HG02981 (cell line): Measurements from ENCODE around the gene SLC22A3.

Experiments used
- ATAC-seq: cut with Tn5 transposase; IDR thresholded peaks from one replicate; pipeline ENCODE4 v1.9.1; 2021; ENCODE audit warnings: mild to moderate bottlenecking, moderate library complexity; ENCODE audit not compliant: unreplicated experiment

Gene SLC22A3

GRCh38 chr6:160477901-160478300 lies 129.7 kb downstream of the SLC22A3 start:
- ATAC-seq = no peak

- no peak for ATAC-seq
Measured at GRCh38 chr6:160487116-160487515, 138.9 kb downstream of the SLC22A3 start.

- ATAC-seq = no peak
Measured at GRCh38 chr6:160489091-160489490, 140.9 kb downstream of the SLC22A3 start.

- ATAC-seq = no peak
Measured at GRCh38 chr6:160494576-160494975, 146.4 kb downstream of the SLC22A3 start.

- ATAC-seq = no peak
Measured at GRCh38 chr6:160500639-160501038, 152.5 kb downstream of the SLC22A3 start.
